GM21825 (cell line): ENCODE results near the gene LSM12.
A peak's percentile ranks its signal among the peaks of the same experiment; 100 is the strongest.
"Not testable (repeated sequence)": the region's sequence is repeated elsewhere in the genome, so short reads cannot be mapped to it uniquely, and the experiment has no call there.

ENCODE experiments used
- ATAC-seq: cut with Tn5 transposase; IDR thresholded peaks from one replicate; pipeline ENCODE4 v1.9.1; 2021; ENCODE audit warnings: mild to moderate bottlenecking, moderate library complexity; ENCODE audit not compliant: unreplicated experiment

Gene LSM12

DNA sequence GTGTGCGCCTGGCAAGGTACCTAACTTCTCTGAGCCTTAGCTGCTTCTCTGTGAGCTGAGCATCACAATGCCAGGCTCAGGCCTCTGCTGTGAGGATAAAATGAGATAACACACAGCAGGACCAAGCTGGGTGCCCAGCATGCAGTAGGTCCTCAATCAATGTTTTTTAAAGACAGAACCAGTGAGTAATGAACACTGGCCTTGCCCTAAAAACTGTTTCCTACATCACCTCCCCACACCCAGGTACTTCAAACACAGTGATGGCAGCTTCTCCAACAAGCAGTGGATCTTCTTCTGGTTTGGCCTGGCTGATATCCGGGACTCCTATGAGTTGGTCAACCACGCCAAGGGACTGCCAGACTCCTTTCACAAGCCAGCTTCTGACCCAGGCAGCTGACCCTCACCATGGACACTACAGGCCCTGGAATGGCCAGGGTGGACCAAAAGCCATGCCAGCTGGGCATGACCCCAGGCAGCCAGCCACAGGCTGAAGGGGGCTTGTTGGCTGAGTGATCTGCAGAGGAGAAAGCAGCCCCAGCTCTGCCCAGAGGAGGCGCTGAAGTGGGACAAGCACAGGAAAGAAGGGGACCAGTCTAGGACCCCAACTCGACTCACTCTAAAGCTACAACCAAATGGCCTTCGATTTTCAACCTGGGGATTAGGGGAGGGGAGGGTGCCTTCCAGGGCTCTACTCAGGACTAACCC lies 58.1 kb downstream of the LSM12 start:
- ATAC-seq: no peak

DNA sequence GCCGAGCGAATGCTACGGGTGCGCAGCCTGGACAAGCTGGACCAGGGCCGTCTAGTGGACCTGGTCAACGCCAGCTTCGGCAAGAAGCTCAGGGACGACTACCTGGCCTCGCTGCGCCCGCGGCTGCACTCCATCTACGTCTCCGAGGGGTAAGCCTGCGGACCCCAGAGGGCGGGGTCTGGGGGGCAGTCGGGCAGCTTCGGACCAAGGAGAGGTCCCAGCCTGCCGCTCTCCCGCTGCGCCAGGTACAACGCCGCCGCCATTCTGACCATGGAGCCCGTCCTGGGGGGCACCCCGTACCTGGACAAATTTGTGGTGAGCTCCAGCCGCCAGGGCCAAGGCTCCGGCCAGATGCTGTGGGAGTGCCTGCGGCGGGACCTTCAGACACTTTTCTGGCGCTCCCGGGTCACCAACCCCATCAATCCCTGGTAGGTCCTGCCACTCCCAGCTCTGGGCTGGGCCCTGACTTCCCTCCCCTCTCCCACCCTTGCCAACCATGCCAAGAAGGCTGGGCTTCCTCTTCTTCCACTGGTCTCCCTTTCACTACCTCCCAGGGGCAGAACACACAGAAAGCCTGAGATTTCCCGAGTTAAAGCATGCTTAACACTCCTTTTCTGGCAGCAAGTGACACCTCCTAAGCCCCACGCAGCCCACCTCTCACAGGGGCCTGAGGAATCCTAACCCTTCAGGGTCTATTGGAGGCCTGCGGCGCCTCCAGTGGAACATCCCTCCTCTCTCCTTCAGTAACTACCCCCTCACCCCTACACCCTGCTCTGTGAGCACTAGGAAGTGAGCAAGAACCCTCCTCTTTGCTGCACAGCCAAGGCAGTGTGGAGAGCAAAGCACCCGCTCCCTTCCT lies 58.9 kb downstream of the LSM12 start:
- no peak for ATAC-seq

DNA sequence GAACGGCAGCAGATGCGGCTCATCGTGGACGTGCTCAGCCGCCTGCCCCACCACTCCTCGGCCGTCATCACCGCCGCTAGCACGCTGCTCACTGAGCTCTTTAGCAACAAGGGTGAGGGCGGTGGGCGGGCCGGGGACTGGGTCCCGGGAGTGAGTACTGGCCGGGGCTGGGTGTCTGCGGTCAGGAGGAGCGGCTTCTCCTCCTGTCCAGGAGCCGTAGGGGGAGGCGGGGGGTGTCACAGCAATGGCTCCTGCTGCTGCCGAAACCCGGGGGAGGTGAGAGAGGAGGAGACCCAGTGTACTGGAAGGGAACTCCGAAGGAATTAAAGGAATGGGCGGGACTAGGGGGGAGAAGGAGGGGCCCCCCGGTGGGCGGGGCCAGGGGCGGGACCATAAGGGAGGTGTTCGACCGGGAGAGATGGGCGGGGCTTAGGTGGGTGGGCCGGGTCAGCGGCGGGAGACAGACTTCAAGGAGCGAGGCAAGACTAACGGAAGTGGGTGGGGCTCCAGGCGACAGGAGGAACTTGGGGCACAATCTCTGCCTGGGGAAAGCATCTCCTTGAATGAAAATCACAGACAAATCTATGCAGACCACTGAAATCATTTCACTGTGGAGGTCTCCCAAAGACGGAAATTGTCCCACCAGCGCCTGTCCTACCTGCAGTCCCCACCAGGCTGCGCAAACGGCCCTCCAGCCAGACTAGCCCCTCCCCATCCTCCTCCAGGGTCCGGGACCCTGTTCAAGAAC lies 59.7 kb downstream of the LSM12 start:
- peak; percentile 70 for ATAC-seq

DNA sequence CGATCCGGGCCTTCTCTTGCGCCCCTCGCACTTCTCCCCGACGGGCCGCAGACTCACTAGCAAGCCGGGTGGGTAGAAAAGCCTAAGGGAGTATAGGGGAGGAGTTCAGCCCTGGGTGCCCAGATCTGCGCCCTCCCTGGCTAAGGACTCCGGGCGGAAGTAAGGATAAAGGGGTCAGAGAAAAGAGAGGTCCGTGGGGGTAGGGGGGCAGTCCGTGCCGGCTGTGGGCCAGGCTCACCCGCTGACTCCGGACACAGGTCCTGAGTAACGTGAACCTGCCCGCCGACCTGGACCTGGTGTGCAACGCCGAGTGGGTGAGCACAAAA lies 60.2 kb downstream of the LSM12 start:
- no peak for ATAC-seq

DNA sequence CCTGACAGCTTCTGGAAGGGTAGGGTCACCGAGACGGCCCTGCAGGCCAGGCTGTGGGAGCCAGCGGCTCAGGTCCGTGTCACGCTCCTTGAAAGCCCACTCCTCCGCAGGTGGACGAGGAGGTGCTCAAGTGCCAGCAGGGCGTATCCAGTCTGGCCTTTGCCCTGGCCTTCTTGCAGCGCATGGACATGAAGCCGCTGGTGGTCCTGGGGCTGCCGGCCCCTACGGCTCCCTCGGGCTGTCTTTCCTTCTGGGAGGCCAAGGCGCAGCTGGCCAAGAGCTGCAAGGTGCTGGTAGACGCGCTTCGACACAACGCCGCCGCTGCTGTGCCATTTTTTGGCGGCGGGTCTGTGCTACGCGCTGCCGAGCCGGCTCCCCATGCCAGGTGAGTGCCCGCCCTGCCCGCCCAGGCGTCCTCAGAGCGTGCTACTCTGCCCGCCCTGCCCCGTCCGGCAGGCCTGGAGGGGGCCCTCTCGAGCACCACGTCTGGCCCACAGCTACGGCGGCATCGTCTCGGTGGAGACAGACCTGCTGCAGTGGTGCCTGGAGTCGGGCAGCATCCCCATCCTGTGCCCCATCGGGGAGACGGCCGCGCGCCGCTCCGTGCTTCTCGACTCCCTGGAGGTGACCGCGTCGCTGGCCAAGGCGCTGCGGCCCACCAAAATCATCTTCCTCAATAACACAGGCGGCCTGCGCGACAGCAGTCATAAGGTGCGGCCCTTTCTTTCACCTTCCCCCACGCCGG lies 60.8 kb downstream of the LSM12 start:
- ATAC-seq: no peak

DNA sequence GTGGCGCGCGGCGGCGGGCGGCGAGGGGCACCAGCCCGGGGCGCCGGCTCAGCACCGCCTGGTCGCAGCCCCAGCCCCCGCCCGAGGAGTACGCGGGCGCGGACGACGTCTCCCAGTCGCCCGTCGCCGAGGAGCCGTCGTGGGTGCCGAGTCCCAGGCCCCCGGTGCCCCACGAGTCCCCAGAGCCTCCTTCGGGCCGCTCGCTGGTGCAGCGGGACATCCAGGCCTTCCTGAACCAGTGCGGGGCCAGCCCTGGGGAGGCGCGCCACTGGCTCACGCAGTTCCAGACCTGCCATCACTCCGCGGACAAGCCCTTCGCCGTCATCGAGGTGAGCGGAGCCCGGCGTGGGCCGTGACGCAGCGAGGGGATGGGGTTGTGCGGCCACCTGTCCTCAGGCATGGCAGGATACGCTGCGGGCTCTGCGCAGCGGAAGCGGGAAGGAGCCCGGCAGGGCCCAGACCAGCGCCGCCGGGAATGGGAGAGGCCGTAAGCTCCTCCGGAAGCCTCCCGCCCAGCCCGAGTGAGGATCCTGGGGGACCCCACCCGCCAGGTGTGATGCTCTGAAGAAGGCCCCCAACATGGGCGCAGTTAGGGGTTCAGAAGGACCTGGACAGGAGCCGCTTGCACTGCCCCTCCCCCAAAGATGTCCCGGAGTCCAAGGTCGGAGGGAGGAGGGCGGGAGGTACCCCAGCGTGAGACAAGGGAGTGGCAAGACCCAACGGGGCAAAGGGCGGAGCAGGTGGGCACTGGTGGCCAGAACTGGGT lies 61.5 kb downstream of the LSM12 start:
- ATAC-seq: no peak

DNA sequence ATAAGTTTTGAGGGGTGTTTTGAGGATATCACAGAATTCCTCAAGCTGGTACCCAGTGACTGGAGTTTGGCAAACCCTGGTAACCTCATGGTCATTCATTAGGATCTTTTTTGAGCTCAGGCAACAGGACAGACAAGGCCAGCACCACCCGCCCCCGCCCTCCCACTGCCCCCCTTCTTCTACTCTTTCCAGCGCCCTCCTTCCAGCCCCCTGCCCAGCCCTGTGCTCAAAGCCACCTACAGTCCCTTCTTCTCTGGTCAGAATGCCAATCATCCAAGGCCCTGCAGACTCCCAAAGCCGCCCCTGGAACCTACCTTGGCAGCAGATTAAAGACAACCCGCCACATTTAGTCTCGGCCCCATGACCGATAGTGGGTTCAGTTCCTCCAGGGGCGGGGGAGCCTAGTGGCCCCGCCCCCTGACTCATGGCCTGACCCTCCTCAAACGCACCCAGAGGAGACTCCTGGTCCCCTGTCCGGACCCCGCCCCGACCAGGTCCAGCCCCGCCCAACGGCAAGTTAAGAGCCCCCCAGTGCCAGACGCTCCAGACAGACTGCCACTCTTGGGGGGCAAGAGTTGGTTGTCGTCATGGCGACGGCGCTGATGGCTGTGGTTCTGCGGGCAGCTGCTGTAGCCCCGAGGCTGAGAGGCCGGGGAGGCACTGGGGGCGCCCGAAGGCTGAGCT lies 62.3 kb downstream of the LSM12 start, which contains the start of gene NAGS:
Gene NAGS, plus strand, starts transcription at position 546 of the 684 bp plus-strand sequence. Its CDS starts 42 bp downstream, at position 588.
- ATAC-seq: no peak

DNA sequence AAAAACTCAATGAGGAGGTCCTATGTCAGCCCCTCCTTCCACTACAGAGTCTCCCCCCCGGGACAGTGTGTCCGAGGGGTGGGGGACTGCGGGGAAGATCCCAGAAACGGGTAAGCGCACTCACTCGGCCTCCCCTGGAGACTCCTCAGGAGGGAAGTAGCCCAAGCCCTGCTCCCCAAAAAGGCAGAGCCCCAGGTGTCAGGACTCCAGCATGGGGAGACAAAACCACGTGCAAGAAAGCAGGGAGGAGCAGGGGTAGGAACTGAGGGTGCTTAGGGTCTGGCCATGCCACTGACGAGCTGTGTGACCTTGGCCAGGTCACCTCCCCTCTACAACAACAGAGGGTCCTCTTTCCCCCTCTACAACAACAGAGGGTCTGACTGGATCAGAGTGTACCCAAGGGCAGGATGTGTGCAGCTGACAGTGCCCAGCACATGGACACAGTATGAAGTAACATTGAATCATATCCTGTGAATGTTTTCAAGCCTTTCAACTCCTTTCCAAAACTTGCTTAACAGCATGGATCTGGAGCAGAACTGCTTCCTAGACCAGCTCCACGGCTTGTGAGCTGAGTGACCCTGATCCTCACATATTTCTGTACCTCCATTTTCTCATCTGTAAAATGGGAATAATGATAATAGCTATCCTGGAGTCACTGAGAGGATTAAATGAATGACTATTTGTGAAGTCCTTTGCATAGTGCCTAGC lies 64.2 kb downstream of the LSM12 start:
- ATAC-seq: no peak

DNA sequence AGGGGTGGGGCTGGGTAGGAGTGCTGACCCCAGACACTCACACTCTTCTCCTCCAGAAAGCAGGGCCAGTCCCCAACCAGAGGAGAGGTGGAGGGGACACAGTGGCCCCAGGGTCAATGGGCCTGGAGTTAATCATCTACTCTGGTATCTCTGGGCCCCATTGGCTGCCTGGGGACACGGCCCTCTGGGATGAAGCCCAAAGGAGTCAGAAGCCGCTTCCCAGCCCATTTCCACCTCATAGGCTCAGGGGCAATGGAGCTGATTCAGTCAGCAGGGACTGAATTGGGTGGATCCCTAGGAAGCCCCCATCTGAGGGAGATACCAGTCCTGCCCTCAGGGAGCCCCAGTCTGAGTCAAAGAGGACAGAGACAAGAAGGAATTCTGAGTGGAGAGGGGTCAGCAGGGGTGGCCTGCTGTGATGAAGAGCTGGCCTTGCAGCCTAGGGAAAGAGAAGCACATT lies 65.0 kb downstream of the LSM12 start:
- ATAC-seq: no peak

DNA sequence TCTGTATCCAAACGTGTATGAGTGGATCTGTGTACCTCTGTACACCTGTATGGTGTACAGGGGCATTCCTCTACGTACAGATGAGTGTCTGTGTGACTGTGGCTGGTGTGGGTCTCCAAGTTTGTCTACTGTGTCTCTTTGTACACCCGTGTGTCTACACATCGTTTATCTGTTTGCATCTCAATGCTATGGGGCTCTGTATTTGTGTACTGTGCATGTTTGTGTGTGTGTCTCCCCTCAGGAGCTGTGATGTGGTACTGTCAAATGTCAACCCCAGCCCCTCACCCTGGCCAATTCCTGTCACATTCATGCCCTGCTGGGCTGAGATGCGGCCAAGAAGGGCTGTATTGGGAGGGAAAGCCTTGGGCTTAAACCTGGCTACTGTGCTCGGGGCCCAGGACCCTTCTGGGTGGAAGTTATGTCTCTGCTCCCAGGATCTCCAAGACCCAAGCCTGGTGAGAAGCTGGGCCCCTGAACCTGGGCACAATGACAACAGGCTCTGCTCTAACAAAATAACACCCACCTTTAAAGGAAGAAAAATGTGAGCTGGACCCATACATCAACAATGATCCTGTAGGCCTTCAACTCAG lies 65.5 kb downstream of the LSM12 start:
- ATAC-seq: no peak

DNA sequence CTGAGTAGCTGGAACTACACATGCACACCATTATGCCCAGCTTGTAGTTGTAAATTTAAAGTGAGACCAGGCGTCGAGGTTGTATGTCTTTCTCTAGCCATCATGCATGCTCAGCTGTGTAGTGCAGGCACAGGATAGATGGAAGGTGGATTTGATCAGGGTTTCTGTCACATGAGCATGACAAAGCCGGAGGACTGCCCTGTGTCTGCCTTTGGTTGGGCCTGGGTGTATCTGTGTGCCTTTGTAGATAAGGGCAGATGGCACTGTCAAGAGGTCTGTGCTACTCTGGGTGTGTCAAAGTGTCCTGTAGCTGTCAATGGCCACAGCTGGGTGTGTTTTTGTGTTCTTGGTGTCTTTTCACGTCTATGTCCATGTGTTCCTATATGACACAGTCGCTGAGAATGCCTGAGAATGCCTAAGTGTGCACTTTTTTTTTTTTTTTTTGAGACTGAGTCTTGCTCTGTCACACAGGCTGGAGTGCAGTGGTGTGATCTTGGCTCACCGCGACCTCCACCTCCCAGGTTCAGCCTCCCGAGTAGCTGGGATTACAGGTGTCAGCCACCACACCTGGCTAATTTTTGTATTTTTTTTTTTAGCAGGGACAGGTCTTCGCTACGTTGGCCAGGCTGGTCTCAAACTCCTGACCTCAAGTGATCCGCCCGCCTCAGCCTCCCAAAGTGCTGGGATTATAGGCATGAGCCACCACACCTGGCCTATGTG lies 66.2 kb downstream of the LSM12 start:
- ATAC-seq: no peak

DNA sequence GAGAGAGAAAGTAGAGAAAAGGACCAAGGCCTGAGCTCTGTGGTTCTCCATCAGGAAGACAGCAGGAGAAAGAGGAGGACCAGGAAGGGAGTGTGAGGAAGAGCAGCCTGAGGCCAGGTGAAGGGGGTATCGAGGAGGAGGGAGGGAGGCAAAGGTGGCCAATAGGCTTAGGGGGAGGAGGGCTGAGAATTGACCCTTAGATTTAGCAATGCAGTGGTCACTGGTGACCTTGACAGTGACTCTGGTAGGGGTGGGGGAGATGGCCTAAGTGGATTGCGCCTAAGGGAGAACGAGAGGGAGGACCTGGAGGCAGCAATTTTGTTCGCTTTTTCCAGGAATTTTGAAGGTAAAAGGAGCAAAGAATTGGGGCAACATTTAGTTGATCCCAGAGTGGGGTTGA lies 67.4 kb downstream of the LSM12 start:
- no peak for ATAC-seq

DNA sequence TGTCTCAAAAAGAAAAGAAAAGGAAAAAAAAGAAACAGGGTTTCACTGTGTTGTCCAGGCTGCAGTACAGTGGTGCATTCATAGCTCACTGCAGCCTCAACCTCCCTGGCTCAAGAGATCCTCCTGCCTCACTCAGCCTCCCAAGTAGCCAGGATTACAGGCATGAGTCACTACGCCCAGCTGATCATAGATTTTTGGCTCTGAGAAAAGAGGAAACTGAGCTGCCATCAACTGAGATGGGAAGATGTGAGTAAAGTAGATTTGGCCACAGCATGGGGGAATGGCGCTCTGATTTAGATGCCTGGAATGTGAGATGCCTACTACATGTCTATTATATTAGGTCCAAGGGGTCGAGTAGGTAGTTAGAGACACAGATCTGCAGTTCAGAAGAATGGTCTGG lies 67.9 kb downstream of the LSM12 start:
- ATAC-seq: no peak

DNA sequence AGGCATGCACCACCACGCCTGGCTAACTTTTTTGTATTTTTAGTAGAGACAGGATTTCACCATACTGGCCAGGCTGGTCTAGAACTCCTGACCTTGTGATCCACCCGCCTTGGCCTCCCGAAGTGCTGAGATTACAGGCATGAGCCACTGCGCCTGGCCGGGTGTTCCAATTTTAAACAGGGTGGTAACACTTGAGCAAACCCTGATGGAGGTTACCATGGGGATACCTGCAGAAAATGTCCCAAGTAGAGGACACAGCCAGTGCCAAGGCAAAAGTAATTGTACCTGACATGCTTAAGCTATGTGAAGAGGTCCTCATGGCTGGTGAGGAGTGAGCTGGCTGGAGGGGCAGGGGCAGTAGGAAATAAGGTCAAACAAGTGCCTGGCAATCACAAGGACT lies 69.3 kb downstream of the LSM12 start:
- ATAC-seq: not testable (repeated sequence)

DNA sequence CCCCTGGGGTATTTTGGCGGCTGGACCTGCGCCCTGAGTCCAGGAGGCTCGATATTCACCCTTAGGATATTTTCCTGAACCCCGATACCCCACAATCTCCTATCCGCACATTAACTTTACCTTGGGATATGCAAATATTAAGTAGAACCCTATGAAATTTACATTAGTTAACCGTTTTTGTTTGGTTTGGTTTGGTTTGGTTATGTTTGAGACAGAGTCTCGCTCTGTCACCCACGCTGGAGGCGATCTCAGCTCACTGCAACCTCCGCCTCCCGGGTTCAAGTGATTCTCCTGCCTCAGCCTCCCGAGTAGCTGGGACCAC lies 71.4 kb downstream of the LSM12 start:
- ATAC-seq: no peak

DNA sequence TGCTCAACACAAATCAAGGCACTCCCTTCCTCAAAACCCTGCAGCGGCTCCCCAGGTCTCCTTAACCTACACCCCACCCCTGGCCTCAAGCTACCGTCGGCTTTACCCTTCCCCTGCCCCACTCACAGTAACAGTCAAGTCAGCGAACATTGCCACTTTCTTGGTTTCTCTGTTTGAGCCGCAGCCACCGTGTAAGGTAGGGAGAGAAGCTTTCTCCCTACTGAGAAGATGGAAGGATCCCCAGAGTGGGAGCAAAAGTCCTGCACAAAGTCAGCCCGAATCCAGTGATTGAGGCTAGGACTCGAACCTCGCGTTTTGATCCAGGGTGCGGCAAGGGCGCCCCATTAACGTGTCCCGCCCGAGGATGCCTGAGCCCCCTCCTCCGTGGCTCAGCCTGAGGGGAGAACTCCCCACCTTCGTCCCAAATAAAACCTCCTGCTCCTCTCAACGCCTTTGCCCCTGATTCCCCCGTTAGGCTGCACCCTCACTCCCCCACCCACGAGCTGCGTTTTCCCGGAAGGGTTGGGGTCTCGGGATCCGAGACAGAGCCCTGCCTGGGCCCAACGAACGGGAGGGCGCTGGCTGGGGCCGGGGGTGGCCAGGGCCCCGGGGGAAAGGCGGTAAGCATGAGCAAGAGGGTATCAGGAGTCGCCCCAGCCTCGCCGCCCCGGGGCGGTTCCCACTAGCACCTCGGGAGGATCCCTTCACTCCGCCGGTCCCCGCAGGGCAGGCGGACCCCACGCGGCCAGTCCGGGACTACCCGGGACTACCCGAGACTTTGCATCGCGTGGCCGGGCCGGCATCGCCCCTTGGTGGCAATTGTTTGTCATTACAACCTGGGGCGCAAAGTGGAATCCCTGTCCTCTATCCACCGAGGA lies 72.0 kb downstream of the LSM12 start:
- ATAC-seq: peak; percentile 61

DNA sequence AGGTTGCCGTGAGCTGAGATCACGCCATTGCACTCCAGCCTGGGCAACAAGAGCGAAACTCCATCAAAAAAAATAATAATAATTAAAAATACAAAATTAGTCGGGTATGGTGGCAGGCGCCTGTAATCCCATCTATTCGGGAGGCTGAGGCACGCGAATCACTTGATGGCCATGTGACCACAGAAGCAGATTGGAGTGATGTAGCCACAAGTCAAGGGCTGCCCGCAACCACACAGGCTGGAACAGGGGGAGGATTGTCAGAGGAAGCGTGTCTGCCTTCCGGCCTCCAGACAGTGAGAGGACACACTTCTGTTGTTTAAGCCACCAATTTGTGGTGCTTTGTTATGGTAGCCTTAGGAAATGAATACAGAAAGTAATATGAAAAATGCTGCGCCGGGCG lies 73.8 kb downstream of the LSM12 start:
- no peak for ATAC-seq
